Neural cell (in vitro differentiated cells): ENCODE data around the gene MYO18A. TPM values are rescaled to one million over a fixed set of nuclear protein-coding genes. Genes with fewer than 3 reads are reported as not detected.

Source experiments
- H2AFZ ChIP-seq: fragments of 200-600, 300-800 bp; sonication (generic), shearing (Covaris generic); 2 replicates; pipeline ENCODE4 v1.6.0; 2014; ENCODE audit warnings: low read depth, mild to moderate bottlenecking, antibody characterized with exemption, low read length, moderate library complexity
- H3F3A ChIP-seq: fragments of 200-600 bp; shearing (Covaris generic); 2 replicates; pipeline ENCODE4 v1.6.1; 2016; ENCODE audit warnings: mild to moderate bottlenecking, moderate library complexity, mixed read lengths, antibody characterized with exemption, low read length; ENCODE audit not compliant: insufficient read depth, poor library complexity, severe bottlenecking
- H3K27ac ChIP-seq: fragments of 200-600, 300-800 bp; sonication (generic), shearing (Covaris generic); 2 replicates; pipeline ENCODE4 v1.5.1; 2014; ENCODE audit warnings: mild to moderate bottlenecking, low read length, moderate library complexity
- H3K27me3 ChIP-seq: fragments of 300-800, 200-600 bp; sonication (generic), shearing (Covaris generic); 2 replicates; pipeline ENCODE4 v1.6.0; 2014; ENCODE audit warnings: mild to moderate bottlenecking, low read depth, low read length, moderate library complexity; ENCODE audit not compliant: insufficient read depth
- H3K36me3 ChIP-seq: fragments of 300-800, 200-600 bp; sonication (generic), shearing (Covaris generic); 2 replicates; pipeline ENCODE4 v1.5.1; 2014; ENCODE audit warnings: mild to moderate bottlenecking, antibody characterized with exemption, low read length, moderate library complexity; ENCODE audit not compliant: insufficient read depth
- H3K4me2 ChIP-seq: fragments of 300-800, 200-600 bp; sonication (generic), shearing (Covaris generic); 2 replicates; pipeline ENCODE4 v1.6.0; 2014; ENCODE audit warnings: mild to moderate bottlenecking, low read length
- H3K4me3 ChIP-seq: fragments of 300-800, 200-600 bp; sonication (generic), shearing (Covaris generic); 2 replicates; pipeline ENCODE4 v1.5.1; 2014; ENCODE audit warnings: mild to moderate bottlenecking, low read length, moderate library complexity
- H3K79me2 ChIP-seq: fragments of 200-600 bp; shearing (Covaris generic); replicated peaks from 2 replicates; pipeline ENCODE4 v1.6.0; 2014; ENCODE audit warnings: mild to moderate bottlenecking, low read length, moderate library complexity; ENCODE audit not compliant: insufficient read depth
- H3K9ac ChIP-seq: fragments of 300-800, 200-600 bp; sonication (generic), shearing (Covaris generic); 2 replicates; pipeline ENCODE4 v1.6.1; 2016; ENCODE audit warnings: mild to moderate bottlenecking, low read length, mixed read lengths
- H3K9me2 ChIP-seq: fragments of 200-600 bp; shearing (Covaris generic); 2 replicates; pipeline ENCODE4 v1.6.1; 2016; ENCODE audit warnings: mild to moderate bottlenecking, low read length, mixed read lengths; ENCODE audit not compliant: insufficient read depth
- H3K9me3 ChIP-seq: fragments of 200-600, 300-800 bp; sonication (generic), shearing (Covaris generic); 2 replicates; pipeline ENCODE4 v1.6.1; 2016; ENCODE audit warnings: mild to moderate bottlenecking, mixed run types, low read length, moderate library complexity, mixed read lengths
- H4K20me1 ChIP-seq: fragments of 200-600 bp; shearing (Covaris generic); 2 replicates; pipeline ENCODE4 v1.6.1; 2016; ENCODE audit warnings: mild to moderate bottlenecking, mixed run types; ENCODE audit not compliant: insufficient read depth
- EP300 ChIP-seq: fragments of 450-650 bp; conservative IDR thresholded peaks from 2 replicates; pipeline ENCODE4 v1.6.1; 2014; ENCODE audit warnings: antibody characterized with exemption, mild to moderate bottlenecking, moderate library complexity; ENCODE audit not compliant: poor library complexity, severe bottlenecking
- EZH2 ChIP-seq: fragments of 200-600, 300-800 bp; shearing (Covaris generic), sonication (generic); IDR thresholded peaks from 2 replicates; pipeline ENCODE4 v1.6.1; 2014; ENCODE audit warnings: antibody characterized with exemption, low read length, borderline replicate concordance, mild to moderate bottlenecking; ENCODE audit not compliant: insufficient read depth, poor library complexity, severe bottlenecking
- MXI1 ChIP-seq: fragments of 450-650 bp; conservative IDR thresholded peaks from 2 replicates; pipeline ENCODE4 v1.6.1; 2014; ENCODE audit warnings: antibody characterized with exemption, mild to moderate bottlenecking; ENCODE audit not compliant: poor library complexity, severe bottlenecking
- POLR2AphosphoS5 ChIP-seq: IDR thresholded peaks from 2 replicates; pipeline ENCODE4 v1.6.1; 2012
- RAD21 ChIP-seq: fragments of 450-650 bp; conservative IDR thresholded peaks from 2 replicates; pipeline ENCODE4 v1.6.1; 2014; ENCODE audit warnings: antibody characterized with exemption, mild to moderate bottlenecking, moderate library complexity
- SMC3 ChIP-seq: fragments of 450-650 bp; conservative IDR thresholded peaks from 2 replicates; pipeline ENCODE4 v1.6.1; 2014; ENCODE audit warnings: antibody characterized with exemption, mild to moderate bottlenecking, moderate library complexity; ENCODE audit not compliant: poor library complexity
- TAF1 ChIP-seq: IDR thresholded peaks from 2 replicates; pipeline ENCODE4 v1.6.1; 2012; ENCODE audit warnings: low read depth
- polyA plus RNA-seq: library from polyadenylated mRNA; depleted of rRNA; stranded (reverse); fragments of >200 nt; gene quantifications from 2 replicates; pipeline ENCODE4 v1.2.3, GENCODE V29; 2014
- TF ChIP-seq, protein P1 (sequence below): IDR thresholded peaks from 2 replicates; pipeline ENCODE4 v1.6.1; 2012; ENCODE audit warnings: borderline replicate concordance
- TF ChIP-seq, protein P2 (sequence below): fragments of 450-650 bp; IDR thresholded peaks from 2 replicates; pipeline ENCODE4 v1.5.1; 2014; ENCODE audit warnings: antibody characterized with exemption, mild to moderate bottlenecking, moderate library complexity; ENCODE audit not compliant: poor library complexity, severe bottlenecking

MYO18A gene
- polyA plus RNA-seq, 1 donor from 2014 or later: 21.6 TPM

DNA sequence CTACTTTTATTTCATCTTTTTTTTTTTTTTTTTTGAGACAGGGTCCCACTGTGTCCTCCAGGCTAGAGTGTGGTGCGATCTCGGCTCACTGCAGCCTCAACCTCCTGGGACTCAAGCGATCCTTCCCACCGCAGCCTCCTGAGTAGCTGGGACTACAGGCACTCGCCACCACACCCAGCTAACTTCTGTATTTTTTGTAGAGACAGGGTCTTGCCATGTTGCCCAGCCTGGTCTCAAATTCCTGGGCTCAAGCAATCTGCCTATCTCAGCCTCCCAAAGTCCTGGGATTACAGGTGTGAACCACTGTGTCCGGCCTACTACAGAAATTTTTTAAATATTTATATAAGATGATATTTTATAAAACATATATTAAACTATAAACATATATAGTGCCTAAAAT, 4.8 kb downstream of the MYO18A start:
- Histone ChIP-seq H3K9ac (no peak overlapping the region), H2AFZ (no peak overlapping the region), H3K9me2 (no peaks in the 10 kb centered on the region), H4K20me1 (no peaks in the 10 kb centered on the region), H3K9me3 (no peaks in the 10 kb centered on the region), H3K27ac (no peak overlapping the region), H3F3A (no peaks in the 10 kb centered on the region), H3K27me3 (no peaks in the 10 kb centered on the region), H3K4me2 (no peak overlapping the region), H3K79me2 (peaks cover 46% of the 10 kb centered on the region), H3K4me3 (no peak overlapping the region), H3K36me3 (no peaks in the 10 kb centered on the region)
- no peak for TF ChIP-seq SMC3
- no peak for TF ChIP-seq EZH2
- TF ChIP-seq POLR2AphosphoS5: no peak
- TF ChIP-seq, protein P1, sequence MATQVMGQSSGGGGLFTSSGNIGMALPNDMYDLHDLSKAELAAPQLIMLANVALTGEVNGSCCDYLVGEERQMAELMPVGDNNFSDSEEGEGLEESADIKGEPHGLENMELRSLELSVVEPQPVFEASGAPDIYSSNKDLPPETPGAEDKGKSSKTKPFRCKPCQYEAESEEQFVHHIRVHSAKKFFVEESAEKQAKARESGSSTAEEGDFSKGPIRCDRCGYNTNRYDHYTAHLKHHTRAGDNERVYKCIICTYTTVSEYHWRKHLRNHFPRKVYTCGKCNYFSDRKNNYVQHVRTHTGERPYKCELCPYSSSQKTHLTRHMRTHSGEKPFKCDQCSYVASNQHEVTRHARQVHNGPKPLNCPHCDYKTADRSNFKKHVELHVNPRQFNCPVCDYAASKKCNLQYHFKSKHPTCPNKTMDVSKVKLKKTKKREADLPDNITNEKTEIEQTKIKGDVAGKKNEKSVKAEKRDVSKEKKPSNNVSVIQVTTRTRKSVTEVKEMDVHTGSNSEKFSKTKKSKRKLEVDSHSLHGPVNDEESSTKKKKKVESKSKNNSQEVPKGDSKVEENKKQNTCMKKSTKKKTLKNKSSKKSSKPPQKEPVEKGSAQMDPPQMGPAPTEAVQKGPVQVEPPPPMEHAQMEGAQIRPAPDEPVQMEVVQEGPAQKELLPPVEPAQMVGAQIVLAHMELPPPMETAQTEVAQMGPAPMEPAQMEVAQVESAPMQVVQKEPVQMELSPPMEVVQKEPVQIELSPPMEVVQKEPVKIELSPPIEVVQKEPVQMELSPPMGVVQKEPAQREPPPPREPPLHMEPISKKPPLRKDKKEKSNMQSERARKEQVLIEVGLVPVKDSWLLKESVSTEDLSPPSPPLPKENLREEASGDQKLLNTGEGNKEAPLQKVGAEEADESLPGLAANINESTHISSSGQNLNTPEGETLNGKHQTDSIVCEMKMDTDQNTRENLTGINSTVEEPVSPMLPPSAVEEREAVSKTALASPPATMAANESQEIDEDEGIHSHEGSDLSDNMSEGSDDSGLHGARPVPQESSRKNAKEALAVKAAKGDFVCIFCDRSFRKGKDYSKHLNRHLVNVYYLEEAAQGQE: no peak
- no peak for TF ChIP-seq MXI1

DNA sequence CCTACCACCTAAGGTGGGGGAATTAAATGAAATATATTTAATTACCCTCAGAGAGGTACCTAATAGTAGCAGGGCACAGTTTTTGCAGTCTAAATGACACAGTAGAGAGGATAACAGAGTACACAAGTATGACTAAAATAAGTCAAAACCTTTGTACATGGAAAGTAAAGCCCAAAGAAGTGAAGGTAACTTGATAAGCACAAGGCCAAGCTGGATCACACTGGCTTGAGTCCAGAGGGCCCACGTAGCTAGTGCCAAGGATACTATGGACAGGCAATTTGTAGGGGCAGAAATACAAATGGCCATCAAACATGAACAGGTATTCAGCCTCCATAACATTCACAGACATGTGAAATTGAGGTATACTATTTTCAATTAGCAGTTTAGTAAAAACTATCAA, 7.6 kb downstream of the MYO18A start:
- Histone ChIP-seq H3K4me2 (no peak overlapping the region), H3K9me3 (no peaks in the 10 kb centered on the region), H3K9ac (no peak overlapping the region), H3K4me3 (no peak overlapping the region), H4K20me1 (no peaks in the 10 kb centered on the region), H3K79me2 (peaks cover 26% of the 10 kb centered on the region), H3K9me2 (no peaks in the 10 kb centered on the region), H3F3A (no peaks in the 10 kb centered on the region), H2AFZ (no peak overlapping the region), H3K27ac (no peak overlapping the region), H3K27me3 (no peaks in the 10 kb centered on the region), H3K36me3 (no peaks in the 10 kb centered on the region)
- TF ChIP-seq RAD21: no peak
- TF ChIP-seq EZH2: no peak
- no peak for TF ChIP-seq SMC3
- no peak for TF ChIP-seq MXI1
- TF ChIP-seq TAF1: no peak
- TF ChIP-seq EP300: no peak
- no peak for TF ChIP-seq POLR2AphosphoS5
- TF ChIP-seq, protein P1: no peak
- TF ChIP-seq, protein P2, sequence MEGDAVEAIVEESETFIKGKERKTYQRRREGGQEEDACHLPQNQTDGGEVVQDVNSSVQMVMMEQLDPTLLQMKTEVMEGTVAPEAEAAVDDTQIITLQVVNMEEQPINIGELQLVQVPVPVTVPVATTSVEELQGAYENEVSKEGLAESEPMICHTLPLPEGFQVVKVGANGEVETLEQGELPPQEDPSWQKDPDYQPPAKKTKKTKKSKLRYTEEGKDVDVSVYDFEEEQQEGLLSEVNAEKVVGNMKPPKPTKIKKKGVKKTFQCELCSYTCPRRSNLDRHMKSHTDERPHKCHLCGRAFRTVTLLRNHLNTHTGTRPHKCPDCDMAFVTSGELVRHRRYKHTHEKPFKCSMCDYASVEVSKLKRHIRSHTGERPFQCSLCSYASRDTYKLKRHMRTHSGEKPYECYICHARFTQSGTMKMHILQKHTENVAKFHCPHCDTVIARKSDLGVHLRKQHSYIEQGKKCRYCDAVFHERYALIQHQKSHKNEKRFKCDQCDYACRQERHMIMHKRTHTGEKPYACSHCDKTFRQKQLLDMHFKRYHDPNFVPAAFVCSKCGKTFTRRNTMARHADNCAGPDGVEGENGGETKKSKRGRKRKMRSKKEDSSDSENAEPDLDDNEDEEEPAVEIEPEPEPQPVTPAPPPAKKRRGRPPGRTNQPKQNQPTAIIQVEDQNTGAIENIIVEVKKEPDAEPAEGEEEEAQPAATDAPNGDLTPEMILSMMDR: no peak
